Measurements from ENCODE around the gene TNS3. TPM values are rescaled to one million over a fixed set of nuclear protein-coding genes. Genes with fewer than 3 reads are reported as not detected.
A peak's percentile ranks its signal among the peaks of the same experiment; 100 is the strongest.

Gene TNS3
- total RNA-seq, 1 donor from 2014 or later = 168 TPM

GRCh38 chr7:47557694-47558670 lies 23.9 kb downstream of the TNS3 start:
- Histone ChIP-seq H3K27me3 (no peaks in the 10 kb centered on the region), H3K27ac (peak overlapping the region; percentile 51), H3K4me1 (peaks cover 20% of the 10 kb centered on the region), H3K9me3 (no peaks in the 10 kb centered on the region), H3K36me3 (no peaks in the 10 kb centered on the region), H3K4me3 (no peak overlapping the region)
- no peak for DNase-seq
- intact Hi-C loops (cut with DNase I) = no loop called here
- TF ChIP-seq, protein P1, sequence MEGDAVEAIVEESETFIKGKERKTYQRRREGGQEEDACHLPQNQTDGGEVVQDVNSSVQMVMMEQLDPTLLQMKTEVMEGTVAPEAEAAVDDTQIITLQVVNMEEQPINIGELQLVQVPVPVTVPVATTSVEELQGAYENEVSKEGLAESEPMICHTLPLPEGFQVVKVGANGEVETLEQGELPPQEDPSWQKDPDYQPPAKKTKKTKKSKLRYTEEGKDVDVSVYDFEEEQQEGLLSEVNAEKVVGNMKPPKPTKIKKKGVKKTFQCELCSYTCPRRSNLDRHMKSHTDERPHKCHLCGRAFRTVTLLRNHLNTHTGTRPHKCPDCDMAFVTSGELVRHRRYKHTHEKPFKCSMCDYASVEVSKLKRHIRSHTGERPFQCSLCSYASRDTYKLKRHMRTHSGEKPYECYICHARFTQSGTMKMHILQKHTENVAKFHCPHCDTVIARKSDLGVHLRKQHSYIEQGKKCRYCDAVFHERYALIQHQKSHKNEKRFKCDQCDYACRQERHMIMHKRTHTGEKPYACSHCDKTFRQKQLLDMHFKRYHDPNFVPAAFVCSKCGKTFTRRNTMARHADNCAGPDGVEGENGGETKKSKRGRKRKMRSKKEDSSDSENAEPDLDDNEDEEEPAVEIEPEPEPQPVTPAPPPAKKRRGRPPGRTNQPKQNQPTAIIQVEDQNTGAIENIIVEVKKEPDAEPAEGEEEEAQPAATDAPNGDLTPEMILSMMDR (IDR thresholded peaks at IDR 0.05) = no peak
- ATAC-seq = peak; percentile 47

DNA sequence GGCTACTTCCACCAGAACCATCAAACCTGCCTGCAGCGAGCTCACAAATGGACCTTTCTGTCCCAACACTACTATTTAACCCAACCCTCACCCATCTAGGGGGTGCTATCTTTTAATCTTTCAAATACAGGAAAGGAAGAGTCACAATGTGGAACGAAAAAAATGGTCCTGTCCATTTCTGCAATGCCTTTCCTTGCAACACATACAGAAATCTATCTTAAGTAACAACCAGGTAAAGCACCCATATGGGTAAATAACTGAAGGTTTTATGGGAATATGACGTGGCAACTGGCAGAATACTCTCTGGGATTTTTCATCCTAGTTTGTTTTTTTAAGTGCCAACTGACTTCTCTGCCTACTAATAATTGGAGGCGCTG lies 24.6 kb downstream of the TNS3 start:
- peaks cover 23% of the 10 kb centered on the region for H3K4me1 ChIP-seq
- H3K27ac ChIP-seq = peak overlapping the region; percentile 51
- ATAC-seq (no peak), DNase-seq (no peak)
- no peak overlapping the region for H3K4me3 ChIP-seq
- no peaks in the 10 kb centered on the region for H3K9me3 ChIP-seq
- TF ChIP-seq, protein P1 (IDR thresholded peaks at IDR 0.05) = no peak
- H3K36me3 ChIP-seq = no peaks in the 10 kb centered on the region
- no peaks in the 10 kb centered on the region for H3K27me3 ChIP-seq
- intact Hi-C loops (cut with DNase I) = no loop called here

DNA sequence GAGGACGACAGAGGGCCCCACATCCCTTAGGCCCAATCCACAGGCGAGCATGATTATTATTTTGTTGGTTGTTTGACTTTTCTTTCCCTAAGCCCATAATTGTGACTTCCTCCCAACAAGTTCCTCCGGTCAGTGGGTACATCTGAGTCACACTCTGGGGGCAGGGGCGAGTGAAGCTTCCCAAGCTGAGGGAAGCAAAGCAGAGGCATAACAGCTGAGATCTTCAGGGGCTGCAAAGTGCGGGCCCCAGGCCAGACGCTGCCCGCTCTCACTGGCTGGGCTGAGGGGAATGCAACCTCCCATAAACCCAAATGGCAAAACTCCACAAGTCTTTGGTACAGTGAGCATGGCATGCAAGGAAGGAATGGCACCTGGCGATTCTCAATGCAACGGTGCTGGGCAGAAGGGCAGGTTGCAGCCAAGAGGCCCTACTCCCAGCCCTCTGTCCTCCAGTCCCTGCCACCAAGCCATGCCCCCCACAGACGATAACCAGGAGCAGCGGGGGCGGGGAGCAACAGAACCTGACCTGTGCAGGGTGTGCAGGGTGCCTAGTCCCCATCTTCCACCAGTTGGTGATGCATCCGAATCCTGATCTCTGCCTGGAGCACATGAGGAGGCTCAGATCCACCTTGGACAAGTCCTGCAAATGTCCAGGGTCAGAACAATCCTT lies 25.3 kb downstream of the TNS3 start:
- H3K9me3 ChIP-seq = no peaks in the 10 kb centered on the region
- no peaks in the 10 kb centered on the region for H3K36me3 ChIP-seq
- intact Hi-C loops (cut with DNase I) = no loop called here
- H3K27me3 ChIP-seq = no peaks in the 10 kb centered on the region
- TF ChIP-seq, protein P1 (IDR thresholded peaks at IDR 0.05) = no peak
- H3K4me3 ChIP-seq = no peak overlapping the region
- DNase-seq (no peak), ATAC-seq (peak; percentile 58)
- peaks cover 29% of the 10 kb centered on the region for H3K4me1 ChIP-seq
- no peak overlapping the region for H3K27ac ChIP-seq

DNA sequence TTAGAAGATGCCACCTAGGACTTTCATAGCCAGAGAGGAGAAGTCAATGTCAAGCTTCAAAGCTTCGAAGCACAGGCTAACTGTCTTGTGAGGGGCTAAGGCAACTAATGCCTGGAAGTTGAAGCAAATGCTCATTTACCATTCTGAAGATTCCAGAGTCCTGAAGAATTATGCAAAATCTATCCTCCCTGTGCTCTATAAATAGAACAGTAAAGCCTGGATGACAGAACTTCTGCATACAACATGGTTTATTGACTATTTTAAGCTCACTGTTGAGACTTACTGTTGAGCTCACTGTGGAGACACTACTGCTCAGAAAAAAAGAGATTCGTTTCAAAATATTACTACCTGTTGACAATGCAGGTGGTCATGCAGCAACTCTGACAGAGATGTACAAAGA lies 28.6 kb downstream of the TNS3 start:
- intact Hi-C loops (cut with DNase I) = no loop called here
- Histone ChIP-seq H3K27ac (no peak overlapping the region), H3K27me3 (no peaks in the 10 kb centered on the region), H3K4me3 (no peak overlapping the region), H3K9me3 (no peaks in the 10 kb centered on the region), H3K4me1 (peaks cover 33% of the 10 kb centered on the region), H3K36me3 (no peaks in the 10 kb centered on the region)
- no peak for ATAC-seq
- TF ChIP-seq, protein P1 (IDR thresholded peaks at IDR 0.05) = no peak
- no peak for DNase-seq

- no peak overlapping the region for H3K4me3 ChIP-seq
- intact Hi-C loops (cut with DNase I) = no loop called here
- no peaks in the 10 kb centered on the region for H3K36me3 ChIP-seq
- TF ChIP-seq, protein P1 (IDR thresholded peaks at IDR 0.05) = no peak
- ATAC-seq = peak; percentile 38
- H3K9me3 ChIP-seq = no peaks in the 10 kb centered on the region
- no peak for DNase-seq
- H3K27me3 ChIP-seq = no peaks in the 10 kb centered on the region
- peak overlapping the region; percentile 11 for H3K27ac ChIP-seq
- H3K4me1 ChIP-seq = peaks cover 26% of the 10 kb centered on the region
Observed at GRCh38 chr7:47552621-47553020, 29.3 kb downstream of the TNS3 start.
